Epithelial cell of esophagus (primary cell): ENCODE measurements around the gene PRX.
"Not testable (repeated sequence)": the region's sequence is repeated elsewhere in the genome, so short reads cannot be mapped to it uniquely, and the experiment has no call there.

Source experiments
- DNase-seq: peaks from one replicate; pipeline ENCODE4 v3.0.0; 2010; ENCODE audit warnings: low read depth
- H3K4me3 ChIP-seq: 2 replicates; pipeline ENCODE4 v1.5.1; 2011; ENCODE audit warnings: mild to moderate bottlenecking, low read length, control low read depth
- TF ChIP-seq, protein P1 (sequence below): IDR thresholded peaks from 2 replicates; pipeline ENCODE4 v1.5.1; 2011; ENCODE audit warnings: low read depth, mild to moderate bottlenecking, low read length, control low read depth, inconsistent platforms; ENCODE audit not compliant: insufficient read depth; ENCODE audit errors: missing control alignments

PRX gene

DNA sequence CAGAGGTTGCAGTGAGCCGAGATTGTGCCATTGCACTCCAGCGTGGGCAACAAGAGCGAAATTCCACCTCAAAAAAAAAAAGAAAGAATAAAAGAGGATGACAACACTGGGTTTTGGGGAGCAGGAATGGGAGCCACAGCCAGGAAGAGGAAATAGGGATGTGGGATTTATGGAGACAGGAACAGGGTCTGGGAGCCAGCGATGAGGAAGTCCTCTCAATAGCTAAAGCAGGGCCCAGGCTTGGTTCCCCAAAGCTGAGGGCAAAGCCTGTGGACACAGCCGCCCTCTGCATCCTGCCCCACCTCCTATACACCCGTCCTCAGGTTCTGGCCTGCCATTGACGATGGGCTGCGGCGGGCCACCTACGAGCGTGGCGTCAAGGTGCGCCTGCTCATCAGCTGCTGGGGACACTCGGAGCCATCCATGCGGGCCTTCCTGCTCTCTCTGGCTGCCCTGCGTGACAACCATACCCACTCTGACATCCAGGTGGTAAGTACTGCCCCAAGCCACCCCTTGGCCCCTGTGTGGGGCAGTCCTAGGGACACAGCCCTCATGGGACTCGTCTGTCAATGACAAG, 36.8 kb downstream of the PRX start:
- DNase-seq = no peak
- TF ChIP-seq, protein P1, sequence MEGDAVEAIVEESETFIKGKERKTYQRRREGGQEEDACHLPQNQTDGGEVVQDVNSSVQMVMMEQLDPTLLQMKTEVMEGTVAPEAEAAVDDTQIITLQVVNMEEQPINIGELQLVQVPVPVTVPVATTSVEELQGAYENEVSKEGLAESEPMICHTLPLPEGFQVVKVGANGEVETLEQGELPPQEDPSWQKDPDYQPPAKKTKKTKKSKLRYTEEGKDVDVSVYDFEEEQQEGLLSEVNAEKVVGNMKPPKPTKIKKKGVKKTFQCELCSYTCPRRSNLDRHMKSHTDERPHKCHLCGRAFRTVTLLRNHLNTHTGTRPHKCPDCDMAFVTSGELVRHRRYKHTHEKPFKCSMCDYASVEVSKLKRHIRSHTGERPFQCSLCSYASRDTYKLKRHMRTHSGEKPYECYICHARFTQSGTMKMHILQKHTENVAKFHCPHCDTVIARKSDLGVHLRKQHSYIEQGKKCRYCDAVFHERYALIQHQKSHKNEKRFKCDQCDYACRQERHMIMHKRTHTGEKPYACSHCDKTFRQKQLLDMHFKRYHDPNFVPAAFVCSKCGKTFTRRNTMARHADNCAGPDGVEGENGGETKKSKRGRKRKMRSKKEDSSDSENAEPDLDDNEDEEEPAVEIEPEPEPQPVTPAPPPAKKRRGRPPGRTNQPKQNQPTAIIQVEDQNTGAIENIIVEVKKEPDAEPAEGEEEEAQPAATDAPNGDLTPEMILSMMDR = no peak
- H3K4me3 ChIP-seq = no peak overlapping the region

DNA sequence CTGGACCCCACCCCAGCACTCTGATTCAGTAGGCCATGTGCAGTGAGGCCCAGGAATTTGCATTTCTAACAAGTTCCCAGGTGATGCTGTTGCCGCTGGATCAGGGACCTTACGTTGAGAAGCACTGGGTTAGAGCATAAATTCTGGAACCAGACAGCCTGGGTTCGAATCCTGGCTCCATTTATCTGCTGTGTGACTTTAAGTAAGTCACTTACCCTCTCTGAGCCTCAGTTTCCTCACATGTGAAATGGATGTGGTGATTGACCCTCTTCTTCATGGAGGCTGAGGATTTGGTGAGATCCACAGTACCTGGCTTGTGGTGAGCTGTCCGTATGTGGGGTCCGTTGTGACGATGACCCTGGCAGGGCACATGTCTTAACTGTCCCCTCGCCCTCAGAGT, 39.1 kb downstream of the PRX start:
- no peak for DNase-seq
- TF ChIP-seq, protein P1 = no peak
- no peak overlapping the region for H3K4me3 ChIP-seq

DNA sequence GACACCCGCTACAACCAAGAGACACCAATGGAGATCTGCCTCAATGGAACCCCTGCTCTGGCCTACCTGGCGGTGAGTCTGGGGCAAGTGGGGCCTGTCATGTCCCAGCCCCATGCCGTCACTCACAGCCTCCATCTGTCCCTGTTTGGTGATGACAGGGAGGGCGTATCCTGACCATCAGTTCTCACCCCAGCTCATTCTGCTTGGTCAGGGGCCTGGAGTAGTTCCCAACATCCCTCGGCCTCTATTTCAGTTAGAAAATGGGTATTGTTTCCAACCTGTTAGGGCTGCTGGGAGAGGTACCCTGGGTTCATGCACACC, 41.4 kb downstream of the PRX start:
- H3K4me3 ChIP-seq = no peak overlapping the region
- no peak for DNase-seq
- TF ChIP-seq, protein P1 = no peak

DNA sequence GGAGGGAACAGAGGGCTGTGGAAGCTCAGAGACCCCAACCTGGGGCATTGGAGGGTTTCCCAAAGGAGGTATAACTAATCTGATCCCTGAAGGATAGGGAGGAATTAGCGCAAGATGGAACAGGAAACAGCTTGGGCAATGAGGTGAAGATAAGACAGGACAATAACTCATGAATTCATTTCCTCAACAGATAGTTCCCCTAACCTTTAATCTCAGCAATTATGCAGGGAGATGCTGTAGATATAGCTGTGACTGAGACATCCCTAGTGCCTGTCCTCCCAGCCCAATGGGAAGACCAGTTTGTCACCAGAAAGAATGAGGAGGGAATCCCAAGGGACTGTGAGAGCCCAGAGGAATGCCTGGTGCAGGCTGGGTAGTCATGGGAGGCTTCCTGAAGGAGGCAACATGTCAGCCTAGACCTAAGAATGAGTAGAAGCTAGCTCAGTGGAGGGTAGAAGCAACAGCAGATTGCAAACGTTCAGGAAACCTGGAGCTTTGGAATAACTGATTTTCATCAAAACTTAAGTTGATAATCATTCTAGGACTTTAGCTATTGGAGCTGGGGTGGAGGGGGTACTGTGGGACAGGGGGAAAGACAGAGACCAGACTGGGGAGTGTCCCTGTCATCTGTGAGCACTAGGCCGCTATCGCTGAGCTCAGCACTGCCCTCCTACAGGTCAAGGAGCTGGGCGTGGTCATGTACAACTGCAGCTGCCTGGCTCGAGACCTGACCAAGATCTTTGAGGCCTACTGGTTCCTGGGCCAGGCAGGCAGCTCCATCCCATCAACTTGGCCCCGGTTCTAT, 42.0 kb downstream of the PRX start:
- H3K4me3 ChIP-seq = no peak overlapping the region
- TF ChIP-seq, protein P1 = no peak

DNA sequence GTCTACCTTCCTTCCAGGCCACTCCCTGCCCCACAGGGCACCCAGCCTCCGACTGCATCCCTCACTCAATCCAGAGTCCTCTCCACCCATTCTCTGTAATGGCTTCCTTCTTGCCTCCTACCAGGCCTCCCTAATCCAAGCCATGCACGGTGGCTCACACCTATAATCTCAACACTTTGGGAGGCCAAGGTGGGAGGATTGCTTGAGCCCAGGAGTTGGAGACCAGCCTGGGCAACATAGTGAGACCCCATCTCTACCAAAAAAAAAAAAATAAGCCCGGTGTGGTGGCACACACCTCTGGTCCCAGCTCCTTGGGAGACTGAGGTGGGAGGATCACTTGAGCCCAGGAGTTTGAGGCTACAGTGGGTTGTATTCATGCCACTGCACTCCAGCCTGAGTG, 42.9 kb downstream of the PRX start:
- not testable (repeated sequence) for H3K4me3 ChIP-seq, DNase-seq

More for the DNA sequence above, 42.0 kb downstream of the PRX start:
- no peak for DNase-seq

DNA sequence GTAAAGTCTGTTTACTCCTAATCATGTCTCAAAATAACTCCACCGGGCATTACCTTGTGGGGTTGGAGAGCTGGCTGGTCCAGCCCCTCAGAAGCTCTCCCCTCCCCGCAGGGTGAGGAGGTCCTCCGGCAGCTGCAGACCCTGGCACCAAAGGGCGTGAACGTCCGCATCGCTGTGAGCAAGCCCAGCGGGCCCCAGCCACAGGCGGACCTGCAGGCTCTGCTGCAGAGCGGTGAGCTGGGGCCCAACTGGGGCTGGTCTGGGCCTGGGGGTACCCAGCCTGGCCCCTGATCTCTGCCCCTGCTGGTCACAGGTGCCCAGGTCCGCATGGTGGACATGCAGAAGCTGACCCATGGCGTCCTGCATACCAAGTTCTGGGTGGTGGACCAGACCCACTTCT, 43.4 kb downstream of the PRX start:
- TF ChIP-seq, protein P1 = no peak
- H3K4me3 ChIP-seq = no peak overlapping the region
- DNase-seq = no peak

DNA sequence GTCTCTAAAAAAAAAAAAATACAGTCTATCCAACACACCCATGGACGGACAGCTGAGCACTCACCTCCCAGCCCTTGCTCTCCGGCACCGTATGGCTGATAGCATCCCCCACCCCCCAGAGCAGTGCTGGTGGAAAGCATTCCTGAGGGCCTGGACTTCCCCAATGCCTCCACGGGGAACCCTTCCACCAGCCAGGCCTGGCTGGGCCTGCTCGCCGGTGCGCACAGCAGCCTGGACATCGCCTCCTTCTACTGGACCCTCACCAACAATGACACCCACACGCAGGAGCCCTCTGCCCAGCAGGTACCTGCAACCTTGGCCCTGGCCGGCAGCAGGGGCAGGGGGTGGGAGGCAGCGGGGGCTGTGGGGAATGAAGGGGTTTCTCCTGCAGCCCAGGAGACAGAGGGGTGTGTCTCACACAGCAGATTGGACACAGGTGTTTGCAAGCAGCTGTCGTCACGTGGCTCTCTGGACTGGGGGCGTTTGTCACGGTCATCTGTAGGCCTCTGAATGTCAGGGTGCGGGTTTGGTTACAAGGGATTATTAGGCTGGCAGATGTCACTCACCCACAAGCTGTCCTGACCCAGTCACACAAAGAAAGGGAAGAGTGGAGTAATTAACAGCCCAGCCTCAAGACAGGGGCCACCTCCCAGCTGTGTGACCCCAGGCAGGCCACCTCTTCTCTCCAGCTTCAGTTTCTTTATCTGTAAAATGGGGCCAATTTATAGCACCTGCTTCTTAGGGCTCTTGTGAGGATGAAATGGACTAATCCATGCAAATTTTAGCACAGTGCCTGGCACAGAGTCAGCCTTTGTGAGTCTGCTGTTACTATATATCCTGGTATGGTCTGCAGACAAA, 45.4 kb downstream of the PRX start:
- TF ChIP-seq, protein P1 = no peak
- no peak for DNase-seq
- H3K4me3 ChIP-seq = no peak overlapping the region
